Upper lobe of left lung (tissue), 6 donors: ENCODE data around the gene STYXL2. TPM values are rescaled to one million over a fixed set of nuclear protein-coding genes. Genes with fewer than 3 reads are reported as not detected.

Experiments
- ATAC-seq, 2 donors: fragments of 200-7000 bp; cut with Tn5 transposase; one replicate each; pipeline ENCODE4 v1.9.1; 2022; ENCODE audit warnings: mild to moderate bottlenecking in 2 of 2, moderate library complexity in 2 of 2; ENCODE audit not compliant: low FRiP score in 2 of 2
- DNase-seq, 2 donors: peaks; one replicate each; pipeline ENCODE4 v3.0.0-alpha.2; 2019 to 2020
- H3K27ac ChIP-seq, 4 donors: fragments of 200-600 bp; sonication (generic); one replicate each; pipeline ENCODE4 v1.5.1; 2016 to 2019
- H3K27me3 ChIP-seq, 4 donors: fragments of 200-600 bp; sonication (generic); one replicate each; pipeline ENCODE4 v1.5.1; 2017 to 2019
- H3K36me3 ChIP-seq, 4 donors: fragments of 200-600 bp; sonication (generic); one replicate each; pipeline ENCODE4 v1.5.1; 2016 to 2019
- H3K4me1 ChIP-seq, 4 donors: fragments of 200-600 bp; sonication (generic); one replicate each; pipeline ENCODE4 v1.5.1; 2018 to 2019
- H3K4me3 ChIP-seq, 4 donors: fragments of 200-600 bp; sonication (generic); one replicate each; pipeline ENCODE4 v1.5.1; 2017 to 2019; ENCODE audit warnings: mild to moderate bottlenecking in 2 of 4, moderate library complexity in 1 of 4
- H3K9me3 ChIP-seq, 4 donors: fragments of 200-600 bp; sonication (generic); one replicate each; pipeline ENCODE4 v1.5.1; 2018 to 2019
- CTCF ChIP-seq, 6 experiments: fragments of 450-650 bp in 4 of 6; fragments of 200-600 bp in 2 of 6; sonication (generic) in 2 of 6; IDR thresholded peaks; one replicate each; pipeline ENCODE4 v1.5.1; 2016 to 2019; ENCODE audit warnings: antibody characterized with exemption in 6 of 6
- EP300 ChIP-seq, 4 donors: sonication (generic); formaldehyde crosslinking; IDR thresholded peaks; one replicate each; pipeline ENCODE4 v1.5.1; 2017; ENCODE audit warnings: antibody characterized with exemption in 4 of 4, control low read depth in 2 of 4
- POLR2A ChIP-seq, 4 donors: fragments of 450-650 bp; IDR thresholded peaks; one replicate each; pipeline ENCODE4 v1.5.1; 2016 to 2017; ENCODE audit warnings: antibody characterized with exemption in 4 of 4, mild to moderate bottlenecking in 2 of 4
- POLR2AphosphoS5 ChIP-seq, 2 donors: sonication (generic); formaldehyde crosslinking; IDR thresholded peaks; one replicate each; pipeline ENCODE4 v1.5.1; 2017; ENCODE audit warnings: antibody characterized with exemption in 2 of 2
- WGBS, 2 donors: methylation state at CpG; one replicate each; pipeline ENCODE4 v1.1.5; 2017 to 2018; 5-methylcytosine and 5-hydroxymethylcytosine counted together
- total RNA-seq, 6 donors: library from RNA; depleted of rRNA in 4 of 6; stranded (reverse); fragments of >200 nt in 4 of 6; gene quantifications; one replicate each; pipeline versions ENCODE4 v1.1.0 to v1.2.1, GENCODE V29; 2016 to 2021
- donor health status: DM: no; HTN: no; CAD: no; lungs with moderate emphysema.
- donor health status: DM: no; HTN: yes; CAD: no; lungs with severe emphysema.

Gene STYXL2
- total RNA-seq, 6 donors from 2014 or later, result 0.10 to 0.30 (median 0.23) TPM; not detected in 3

GRCh38 chr1:167088746-167089417 lies 5.0 kb upstream of the STYXL2 start:
- no peaks in the 10 kb centered on the region for H3K9me3 ChIP-seq
- H3K4me1 ChIP-seq, result peaks cover 0 to 5% (median 1%) of the 10 kb centered on the region in 4 donors
- no peak overlapping the region for H3K27ac ChIP-seq
- no peaks in the 10 kb centered on the region for H3K27me3 ChIP-seq
- WGBS, 2 donors, result 77 to 92% methylated on average over 3 to 6 of the region's 6 CpGs
- TF ChIP-seq POLR2A (IDR thresholded peaks at IDR 0.05) (no peak), EP300 (IDR thresholded peaks at IDR 0.05) (no peak), CTCF (IDR thresholded peaks at IDR 0.05) (no peak), POLR2AphosphoS5 (IDR thresholded peaks at IDR 0.05) (no peak)
- ATAC-seq (no peak), DNase-seq (no peak)
- H3K4me3 ChIP-seq, result no peak overlapping the region
- no peaks in the 10 kb centered on the region for H3K36me3 ChIP-seq

GRCh38 chr1:167089939-167090313 lies 3.9 kb upstream of the STYXL2 start:
- Histone ChIP-seq H3K27ac (peak overlapping the region in 3 of 4 donors; percentile 43 to 73 (median 63)), H3K27me3 (no peaks in the 10 kb centered on the region), H3K4me1 (peaks cover 0 to 5% (median 1%) of the 10 kb centered on the region in 4 donors), H3K36me3 (no peaks in the 10 kb centered on the region), H3K9me3 (no peaks in the 10 kb centered on the region), H3K4me3 (no peak overlapping the region)
- TF ChIP-seq CTCF (IDR thresholded peaks at IDR 0.05), result no peak
- TF ChIP-seq EP300 (IDR thresholded peaks at IDR 0.05), result no peak
- TF ChIP-seq POLR2AphosphoS5 (IDR thresholded peaks at IDR 0.05), result no peak
- TF ChIP-seq POLR2A (IDR thresholded peaks at IDR 0.05), result no peak
- DNase-seq, result no peak
- ATAC-seq, result no peak
- 37 to 68% methylated on average over 2 of the region's 2 CpGs for WGBS, 2 donors

- Histone ChIP-seq H3K9me3 (no peaks in the 10 kb centered on the region), H3K4me3 (no peak within 1 kb of the TSS), H3K36me3 (no peaks in the 10 kb centered on the region), H3K4me1 (peaks cover 0 to 5% (median 1%) of the 10 kb centered on the region in 4 donors), H3K27ac (peak within 1 kb of the TSS in 3 of 4 donors; percentile 43 to 73 (median 63)), H3K27me3 (no peaks in the 10 kb centered on the region)
- WGBS, 2 donors, result 31 to 43% methylated on average over 1 of the region's 1 CpG
- peak in 1 of 4 donors; percentile 37 for TF ChIP-seq POLR2A (IDR thresholded peaks at IDR 0.05)
- TF ChIP-seq CTCF (IDR thresholded peaks at IDR 0.05), result no peak
- no peak for DNase-seq
- ATAC-seq, result peak; percentile 41 to 75
Observed at GRCh38 chr1:167090314-167090942, 3.4 kb upstream of the STYXL2 start, which contains the start of gene GPA33. GPA33 (minus strand) TSS chr1:167090377; CDS start chr1:167090287, 90 bp downstream.

GRCh38 chr1:167092653-167093052 lies 1.2 kb upstream of the STYXL2 start:
- ATAC-seq (no peak), DNase-seq (no peak)
- Histone ChIP-seq H3K36me3 (no peaks in the 10 kb centered on the region), H3K27ac (no peak overlapping the region), H3K27me3 (no peaks in the 10 kb centered on the region), H3K4me3 (no peak overlapping the region), H3K4me1 (peaks cover 0 to 5% (median 1%) of the 10 kb centered on the region in 4 donors), H3K9me3 (no peaks in the 10 kb centered on the region)
- no peak for TF ChIP-seq CTCF (IDR thresholded peaks at IDR 0.05)
- no peak for TF ChIP-seq POLR2A (IDR thresholded peaks at IDR 0.05)
- TF ChIP-seq EP300 (IDR thresholded peaks at IDR 0.05), result no peak
- 88 to 90% methylated on average over 1 of the region's 1 CpG for WGBS, 2 donors
